Activated T-helper 2 cell treated with anti-CD3 and anti-CD28 coated beads, Interferon-gamma antibody, Interleukin-2, Interleukin-4, amounts not matched to agents 10 μg/mL and 5 μg/mL and 100 μg/mL, durations not matched to agents 14 hours and 24 hours and 36 hours (primary cell): Measurements from ENCODE around the gene FAM181B. TPM values are rescaled to one million over a fixed set of nuclear protein-coding genes. Genes with fewer than 3 reads are reported as not detected.
"Not testable (repeated sequence)": the region's sequence is repeated elsewhere in the genome, so short reads cannot be mapped to it uniquely, and the experiment has no call there.

Experiments used
- DNase-seq: peaks from one replicate; pipeline ENCODE4 v3.0.0; 2021; ENCODE audit warnings: low spot score
- H3K27ac Mint-ChIP-seq: one replicate; pipeline ENCODE4 v1.8.0; 2021; ENCODE audit warnings: mixed read lengths
- H3K27me3 Mint-ChIP-seq: one replicate; pipeline ENCODE4 v1.8.0; 2021; ENCODE audit warnings: low read depth, mixed read lengths
- H3K36me3 Mint-ChIP-seq: one replicate; pipeline ENCODE4 v1.8.0; 2021; ENCODE audit warnings: low read depth, mixed read lengths
- H3K4me1 Mint-ChIP-seq: one replicate; pipeline ENCODE4 v1.8.0; 2021; ENCODE audit warnings: low read depth, mixed read lengths
- H3K4me3 Mint-ChIP-seq: one replicate; pipeline ENCODE4 v1.8.0; 2021; ENCODE audit warnings: low read depth, mild to moderate bottlenecking, moderate library complexity, mixed read lengths
- H3K9me3 Mint-ChIP-seq: one replicate; pipeline ENCODE4 v1.8.0; 2021; ENCODE audit warnings: mixed read lengths
- intact Hi-C: fragments of 100-400 bp; cut with micrococcal nuclease; formaldehyde crosslinking; loops from one replicate; pipeline ENCODE4 v1.15.1; 2023
- total RNA-seq: library from RNA; stranded (reverse); gene quantifications from 2 replicates; pipeline ENCODE4 v1.2.3, GENCODE V29; 2022

The FAM181B gene
- total RNA-seq, 1 donor from 2014 or later, result not detected

DNA sequence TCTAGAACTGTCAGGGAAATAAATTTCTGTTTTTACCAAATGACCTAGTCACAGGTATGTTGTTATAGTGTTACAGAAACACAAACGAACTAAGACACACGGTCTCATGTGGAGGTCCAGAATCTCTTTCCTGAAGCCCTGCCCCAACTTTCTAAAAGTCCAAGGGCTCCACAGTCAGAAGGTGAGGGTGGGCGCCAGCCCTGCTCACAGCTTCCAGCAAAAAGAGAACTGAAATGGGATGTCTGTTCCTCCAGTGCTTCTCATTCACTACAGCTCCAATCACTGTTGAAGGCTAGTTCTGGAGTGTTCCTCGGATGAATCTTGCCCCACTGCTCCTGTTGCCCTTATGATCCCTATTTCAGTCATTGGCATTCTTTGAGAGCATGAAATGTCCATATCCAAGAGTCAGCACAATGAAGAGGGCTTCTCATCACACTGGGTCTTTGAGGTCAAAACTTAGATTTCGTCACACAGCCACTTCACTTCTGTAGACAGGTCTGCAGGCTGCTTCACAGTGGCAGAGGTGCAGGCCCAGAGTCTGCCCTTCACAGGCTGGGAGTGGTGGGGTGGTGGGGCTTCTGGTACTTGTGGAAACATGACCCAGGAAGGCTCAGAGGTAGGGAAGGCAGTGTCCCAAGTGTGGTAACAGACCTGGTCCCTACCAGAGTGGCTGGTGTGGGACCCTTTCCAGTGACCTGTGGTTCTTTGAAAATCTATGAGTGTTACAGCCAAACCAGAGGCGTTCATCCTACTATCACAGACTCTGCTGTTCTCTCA is 34.9 kb downstream of the FAM181B start:
- Mint-ChIP-seq H3K27me3 (peaks cover 6% of the 10 kb centered on the region), H3K4me3 (no peak overlapping the region), H3K4me1 (no peaks in the 10 kb centered on the region), H3K9me3 (no peaks in the 10 kb centered on the region), H3K27ac (no peak overlapping the region), H3K36me3 (no peaks in the 10 kb centered on the region)
- no peak for DNase-seq
- intact Hi-C loops, result loop anchor here (5.0 kb wide), 1 partner anchor 1056 kb away; no protein-coding TSS in a partner anchor

DNA sequence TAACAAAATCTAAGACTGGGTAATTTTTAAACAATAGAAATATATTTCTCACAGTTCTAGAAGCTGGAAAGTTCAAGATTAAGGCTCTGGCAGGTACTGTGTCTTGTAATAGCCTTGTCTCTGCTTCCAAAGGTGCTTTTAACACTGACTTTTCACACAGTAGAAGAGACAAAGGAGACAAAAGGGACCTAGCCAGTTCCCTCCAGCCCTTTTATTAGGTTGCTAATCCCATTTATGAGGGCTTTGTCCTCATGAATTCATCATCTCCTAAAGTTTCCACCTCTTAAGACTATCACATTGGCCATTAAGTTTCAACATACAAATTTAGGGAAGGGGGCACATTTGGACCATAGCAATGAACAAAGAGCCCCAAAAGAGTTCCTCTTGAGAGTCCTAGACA is 40.7 kb downstream of the FAM181B start:
- Mint-ChIP-seq H3K4me3 (no peak overlapping the region), H3K9me3 (no peaks in the 10 kb centered on the region), H3K36me3 (no peaks in the 10 kb centered on the region), H3K27ac (no peak overlapping the region), H3K4me1 (no peaks in the 10 kb centered on the region), H3K27me3 (peaks cover 8% of the 10 kb centered on the region)
- no peak for DNase-seq
- intact Hi-C loops, result no loop called here

DNA sequence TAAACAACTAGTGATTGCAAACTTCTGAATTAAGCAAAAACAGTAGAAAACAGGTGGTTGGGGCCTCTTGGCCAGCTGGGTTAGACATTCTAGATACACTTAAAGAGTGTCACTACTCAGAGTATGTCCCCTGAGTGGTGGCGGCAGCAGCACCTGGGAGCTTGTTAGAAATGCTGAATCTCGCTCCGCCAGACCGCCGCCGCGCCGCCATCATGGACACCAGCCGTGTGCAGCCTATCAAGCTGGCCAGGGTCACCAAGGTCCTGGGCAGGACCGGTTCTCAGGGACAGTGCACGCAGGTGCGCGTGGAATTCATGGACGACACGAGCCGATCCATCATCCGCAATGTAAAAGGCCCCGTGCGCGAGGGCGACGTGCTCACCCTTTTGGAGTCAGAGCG is 44.3 kb downstream of the FAM181B start:
- H3K36me3 Mint-ChIP-seq, H3K4me3 Mint-ChIP-seq, H3K4me1 Mint-ChIP-seq, H3K27ac Mint-ChIP-seq, intact Hi-C loops, H3K27me3 Mint-ChIP-seq, DNase-seq, H3K9me3 Mint-ChIP-seq: not testable (repeated sequence)

DNA sequence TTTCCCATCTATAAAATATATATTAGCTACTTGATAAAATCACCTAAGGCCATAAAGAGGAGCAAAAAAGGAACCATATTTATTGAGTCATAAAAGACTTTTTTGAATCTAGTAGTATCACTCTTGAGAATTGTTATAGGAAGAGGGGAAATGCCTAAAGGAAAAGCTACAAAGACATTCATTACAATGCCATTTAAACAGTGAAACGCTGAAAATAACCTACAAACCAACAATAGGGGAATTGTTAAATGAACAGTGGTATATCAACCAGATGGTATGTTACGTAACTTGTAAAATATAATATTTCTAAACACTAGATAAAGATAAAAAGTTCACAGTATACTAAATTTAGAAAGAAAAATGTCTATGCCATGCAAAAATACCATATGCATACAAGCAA is 47.5 kb downstream of the FAM181B start:
- intact Hi-C loops, result no loop called here
- Mint-ChIP-seq H3K4me1 (peaks cover 4% of the 10 kb centered on the region), H3K4me3 (no peak overlapping the region), H3K27me3 (peaks cover 11% of the 10 kb centered on the region), H3K27ac (no peak overlapping the region), H3K36me3 (no peaks in the 10 kb centered on the region), H3K9me3 (peaks cover 5% of the 10 kb centered on the region)
- no peak for DNase-seq

DNA sequence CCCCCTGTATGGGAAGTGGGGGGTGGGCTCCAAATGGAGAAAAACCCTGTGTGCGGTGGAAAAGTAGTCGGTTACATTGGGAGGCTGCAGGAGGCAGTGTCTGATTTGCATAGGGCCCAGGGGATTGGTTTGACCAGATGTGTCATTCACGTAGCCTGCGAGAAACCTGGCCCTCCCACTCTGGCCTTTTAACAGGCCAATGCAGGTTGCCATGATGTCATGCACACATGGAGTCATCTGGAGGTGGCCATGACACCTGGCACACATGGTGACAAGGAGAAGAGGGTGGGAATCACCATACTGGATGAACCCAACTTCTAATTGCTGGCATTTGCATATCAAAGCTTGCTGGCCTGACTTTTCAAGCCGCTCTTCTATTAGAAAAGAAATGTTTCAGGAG is 50.6 kb downstream of the FAM181B start:
- peaks cover 6% of the 10 kb centered on the region for H3K4me1 Mint-ChIP-seq
- intact Hi-C loops, result no loop called here
- peaks cover 5% of the 10 kb centered on the region for H3K9me3 Mint-ChIP-seq
- no peak overlapping the region for H3K27ac Mint-ChIP-seq
- H3K27me3 Mint-ChIP-seq, result peaks cover 11% of the 10 kb centered on the region
- H3K36me3 Mint-ChIP-seq, result no peaks in the 10 kb centered on the region
- H3K4me3 Mint-ChIP-seq, result no peak overlapping the region
- no peak for DNase-seq

DNA sequence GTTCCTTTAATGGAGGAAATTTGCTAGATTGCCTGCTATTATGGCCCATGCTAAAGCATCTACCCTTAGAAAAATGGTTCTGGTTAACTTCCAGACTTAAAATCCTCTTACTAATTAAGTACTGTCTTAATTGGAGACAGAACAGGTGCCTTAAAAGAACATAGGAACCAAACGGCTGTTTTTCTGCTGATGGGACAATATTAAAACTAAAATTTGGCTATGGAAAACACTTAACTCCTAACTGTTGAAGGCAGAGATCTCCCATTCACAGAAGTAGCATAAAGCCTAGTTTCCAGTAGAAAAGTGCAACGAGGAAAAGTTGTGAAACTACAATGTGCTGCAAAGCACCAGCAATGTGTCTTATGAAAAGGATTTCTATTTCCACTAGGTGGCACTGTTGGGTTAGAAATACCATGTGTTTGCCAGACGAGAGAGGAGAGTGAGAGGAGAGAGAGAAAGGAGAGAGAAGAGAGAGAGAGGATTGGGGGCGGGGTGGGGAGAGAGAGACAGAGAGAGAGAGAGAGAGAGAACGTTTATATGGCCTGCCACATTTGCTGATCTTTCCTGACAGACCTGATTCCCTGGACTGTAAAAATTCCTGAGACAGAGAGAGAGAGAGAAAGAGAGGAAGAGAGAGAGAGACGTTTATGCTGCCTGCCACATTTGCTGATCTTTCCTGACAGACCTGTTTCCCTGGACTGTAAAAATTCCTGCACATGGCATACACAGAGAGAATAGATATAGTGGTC is 51.5 kb downstream of the FAM181B start:
- Mint-ChIP-seq H3K36me3 (no peaks in the 10 kb centered on the region), H3K27me3 (peaks cover 8% of the 10 kb centered on the region), H3K4me3 (no peak overlapping the region), H3K9me3 (peaks cover 5% of the 10 kb centered on the region), H3K4me1 (peaks cover 6% of the 10 kb centered on the region), H3K27ac (no peak overlapping the region)
- DNase-seq, result no peak
- intact Hi-C loops, result no loop called here

DNA sequence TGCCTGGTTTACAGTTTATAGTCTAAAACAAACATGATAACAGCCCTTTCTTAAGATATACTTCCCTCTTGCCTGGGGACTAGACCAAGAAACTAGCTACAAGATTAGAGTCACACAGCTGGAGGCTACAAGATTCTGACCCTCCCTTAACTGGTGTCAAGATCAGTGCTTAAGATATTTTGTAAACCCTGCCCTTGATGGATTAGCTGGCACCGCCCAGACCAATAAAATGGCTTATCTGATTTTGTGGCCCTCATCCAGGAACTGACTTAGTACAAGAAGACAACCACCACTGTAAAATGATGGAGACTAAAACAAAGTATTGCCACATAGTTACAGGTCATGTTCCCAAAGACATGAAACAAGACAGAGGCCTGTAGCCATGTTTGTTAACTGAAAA is 53.4 kb downstream of the FAM181B start:
- Mint-ChIP-seq H3K4me1 (peaks cover 6% of the 10 kb centered on the region), H3K27me3 (peaks cover 8% of the 10 kb centered on the region), H3K36me3 (no peaks in the 10 kb centered on the region), H3K9me3 (peaks cover 5% of the 10 kb centered on the region), H3K4me3 (no peak overlapping the region), H3K27ac (no peak overlapping the region)
- no peak for DNase-seq
- intact Hi-C loops, result no loop called here

Other genes starting within 250 kb of the FAM181B start
- gene PRCP, start 166.6 kb upstream of the FAM181B start, total RNA-seq, result 23.5 and 27.5 TPM in 2 replicates
- 17.8 and 18.2 TPM in 2 replicates for gene DDIAS, start 167.9 kb upstream of the FAM181B start, total RNA-seq